ENCODE measurements around the gene PIM3. TPM values are rescaled to one million over a fixed set of nuclear protein-coding genes. Genes with fewer than 3 reads are reported as not detected.

The PIM3 gene
- polyA plus RNA-seq, 4 donors, result 35.7 to 72.2 (median 45.9) TPM

- peaks cover 3 to 85% (median 4%) of the 10 kb centered on the region in 3 donors for H3K4me1 ChIP-seq (ENCODE audit: control insufficient read depth in 3 of 3, insufficient read depth in 2 of 3, low read depth in 1 of 3, low read length in 2 of 3)
- no peaks in the 10 kb centered on the region for H3K27me3 ChIP-seq (ENCODE audit: control insufficient read depth in 3 of 3, insufficient read depth in 3 of 3, low read length in 3 of 3)
- peak overlapping the region; percentile 94 to 98 (median 96) for H3K27ac ChIP-seq (ENCODE audit: low read depth in 1 of 3, low read length in 2 of 3)
- H3K4me3 ChIP-seq (ENCODE audit: low read depth in 1 of 3, low read length in 3 of 3), result no peak overlapping the region
- H3K9me3 ChIP-seq (ENCODE audit: control insufficient read depth in 2 of 2, insufficient read depth in 1 of 2, low read depth in 1 of 2, low read length in 1 of 2), result no peaks in the 10 kb centered on the region
- WGBS, 3 donors, result 39 to 62% (median 61%) methylated on average over 8 to 11 of the region's 11 CpGs
- DNase-seq (no peak), FAIRE-seq (no peak)
- H3K36me3 ChIP-seq (ENCODE audit: control insufficient read depth in 3 of 3, insufficient read depth in 2 of 3, low read depth in 1 of 3, low read length in 3 of 3), result no peaks in the 10 kb centered on the region
Observed at GRCh38 chr22:49949914-49950292, 10.7 kb upstream of the PIM3 start.

GRCh38 chr22:49950396-49950994, 10.1 kb upstream of the PIM3 start:
- Histone ChIP-seq H3K4me3 (ENCODE audit: low read depth in 1 of 3, low read length in 3 of 3) (no peak overlapping the region), H3K36me3 (ENCODE audit: control insufficient read depth in 3 of 3, insufficient read depth in 2 of 3, low read depth in 1 of 3, low read length in 3 of 3) (no peaks in the 10 kb centered on the region), H3K9me3 (ENCODE audit: control insufficient read depth in 2 of 2, insufficient read depth in 1 of 2, low read depth in 1 of 2, low read length in 1 of 2) (no peaks in the 10 kb centered on the region), H3K27me3 (ENCODE audit: control insufficient read depth in 3 of 3, insufficient read depth in 3 of 3, low read length in 3 of 3) (no peaks in the 10 kb centered on the region), H3K27ac (ENCODE audit: low read depth in 1 of 3, low read length in 2 of 3) (peak overlapping the region; percentile 71 to 96 (median 95)), H3K4me1 (ENCODE audit: control insufficient read depth in 3 of 3, insufficient read depth in 2 of 3, low read depth in 1 of 3, low read length in 2 of 3) (peaks cover 3 to 85% (median 4%) of the 10 kb centered on the region in 3 donors)
- FAIRE-seq, result no peak
- no peak for DNase-seq
- 27 to 69% (median 47%) methylated on average over 11 to 18 of the region's 18 CpGs for WGBS, 3 donors

GRCh38 chr22:49951000-49951677, 9.4 kb upstream of the PIM3 start:
- WGBS, 3 donors, result 20 to 59% (median 33%) methylated on average over 19 to 28 of the region's 28 CpGs

GRCh38 chr22:49951678-49951985, 8.9 kb upstream of the PIM3 start:
- Histone ChIP-seq H3K9me3 (ENCODE audit: control insufficient read depth in 2 of 2, insufficient read depth in 1 of 2, low read depth in 1 of 2, low read length in 1 of 2) (no peaks in the 10 kb centered on the region), H3K4me1 (ENCODE audit: control insufficient read depth in 3 of 3, insufficient read depth in 2 of 3, low read depth in 1 of 3, low read length in 2 of 3) (peaks cover 3 to 78% (median 4%) of the 10 kb centered on the region in 3 donors), H3K27ac (ENCODE audit: low read depth in 1 of 3, low read length in 2 of 3) (peak overlapping the region; percentile 71 to 96 (median 95)), H3K27me3 (ENCODE audit: control insufficient read depth in 3 of 3, insufficient read depth in 3 of 3, low read length in 3 of 3) (no peaks in the 10 kb centered on the region), H3K4me3 (ENCODE audit: low read depth in 1 of 3, low read length in 3 of 3) (no peak overlapping the region), H3K36me3 (ENCODE audit: control insufficient read depth in 3 of 3, insufficient read depth in 2 of 3, low read depth in 1 of 3, low read length in 3 of 3) (no peaks in the 10 kb centered on the region)
- WGBS, 3 donors, result 34 to 67% (median 59%) methylated on average over 3 to 4 of the region's 4 CpGs
- DNase-seq, result no peak
- no peak for FAIRE-seq

More at GRCh38 chr22:49951000-49951677, 9.4 kb upstream of the PIM3 start:
- FAIRE-seq (no peak), DNase-seq (peak; percentile 92 to 94)
- Histone ChIP-seq H3K9me3 (ENCODE audit: control insufficient read depth in 2 of 2, insufficient read depth in 1 of 2, low read depth in 1 of 2, low read length in 1 of 2) (no peaks in the 10 kb centered on the region), H3K36me3 (ENCODE audit: control insufficient read depth in 3 of 3, insufficient read depth in 2 of 3, low read depth in 1 of 3, low read length in 3 of 3) (no peaks in the 10 kb centered on the region), H3K27me3 (ENCODE audit: control insufficient read depth in 3 of 3, insufficient read depth in 3 of 3, low read length in 3 of 3) (no peaks in the 10 kb centered on the region), H3K4me3 (ENCODE audit: low read depth in 1 of 3, low read length in 3 of 3) (no peak overlapping the region), H3K4me1 (ENCODE audit: control insufficient read depth in 3 of 3, insufficient read depth in 2 of 3, low read depth in 1 of 3, low read length in 2 of 3) (peaks cover 3 to 81% (median 4%) of the 10 kb centered on the region in 3 donors), H3K27ac (ENCODE audit: low read depth in 1 of 3, low read length in 2 of 3) (peak overlapping the region; percentile 71 to 96 (median 95))

GRCh38 chr22:49951986-49952896, 8.3 kb upstream of the PIM3 start:
- Histone ChIP-seq H3K27me3 (ENCODE audit: control insufficient read depth in 3 of 3, insufficient read depth in 3 of 3, low read length in 3 of 3) (no peaks in the 10 kb centered on the region), H3K9me3 (ENCODE audit: control insufficient read depth in 2 of 2, insufficient read depth in 1 of 2, low read depth in 1 of 2, low read length in 1 of 2) (no peaks in the 10 kb centered on the region), H3K4me3 (ENCODE audit: low read depth in 1 of 3, low read length in 3 of 3) (no peak overlapping the region), H3K36me3 (ENCODE audit: control insufficient read depth in 3 of 3, insufficient read depth in 2 of 3, low read depth in 1 of 3, low read length in 3 of 3) (no peaks in the 10 kb centered on the region), H3K27ac (ENCODE audit: low read depth in 1 of 3, low read length in 2 of 3) (peak overlapping the region; percentile 71 to 96 (median 95)), H3K4me1 (ENCODE audit: control insufficient read depth in 3 of 3, insufficient read depth in 2 of 3, low read depth in 1 of 3, low read length in 2 of 3) (peaks cover 3 to 77% (median 4%) of the 10 kb centered on the region in 3 donors)
- 33 to 61% (median 40%) methylated on average over 23 to 24 of the region's 24 CpGs for WGBS, 3 donors
- DNase-seq, result peak in 1 of 2 donors; percentile 90
- no peak for FAIRE-seq

GRCh38 chr22:49953027-49953679, 7.4 kb upstream of the PIM3 start:
- H3K4me1 ChIP-seq (ENCODE audit: control insufficient read depth in 3 of 3, insufficient read depth in 2 of 3, low read depth in 1 of 3, low read length in 2 of 3), result peaks cover 3 to 77% (median 4%) of the 10 kb centered on the region in 3 donors
- WGBS, 3 donors, result 48 to 68% (median 56%) methylated on average over 18 to 20 of the region's 20 CpGs
- no peak for FAIRE-seq
- peak overlapping the region in 2 of 3 donors; percentile 95 to 96 for H3K27ac ChIP-seq (ENCODE audit: low read depth in 1 of 3, low read length in 2 of 3)
- no peaks in the 10 kb centered on the region for H3K27me3 ChIP-seq (ENCODE audit: control insufficient read depth in 3 of 3, insufficient read depth in 3 of 3, low read length in 3 of 3)
- H3K36me3 ChIP-seq (ENCODE audit: control insufficient read depth in 3 of 3, insufficient read depth in 2 of 3, low read depth in 1 of 3, low read length in 3 of 3), result no peaks in the 10 kb centered on the region
- H3K4me3 ChIP-seq (ENCODE audit: low read depth in 1 of 3, low read length in 3 of 3), result no peak overlapping the region
- no peak for DNase-seq
- no peaks in the 10 kb centered on the region for H3K9me3 ChIP-seq (ENCODE audit: control insufficient read depth in 2 of 2, insufficient read depth in 1 of 2, low read depth in 1 of 2, low read length in 1 of 2)

- Histone ChIP-seq H3K27me3 (ENCODE audit: control insufficient read depth in 3 of 3, insufficient read depth in 3 of 3, low read length in 3 of 3) (no peaks in the 10 kb centered on the region), H3K4me1 (ENCODE audit: control insufficient read depth in 3 of 3, insufficient read depth in 2 of 3, low read depth in 1 of 3, low read length in 2 of 3) (peaks cover 3 to 77% (median 4%) of the 10 kb centered on the region in 3 donors), H3K4me3 (ENCODE audit: low read depth in 1 of 3, low read length in 3 of 3) (no peak overlapping the region), H3K9me3 (ENCODE audit: control insufficient read depth in 2 of 2, insufficient read depth in 1 of 2, low read depth in 1 of 2, low read length in 1 of 2) (no peaks in the 10 kb centered on the region), H3K27ac (ENCODE audit: low read depth in 1 of 3, low read length in 2 of 3) (no peak overlapping the region), H3K36me3 (ENCODE audit: control insufficient read depth in 3 of 3, insufficient read depth in 2 of 3, low read depth in 1 of 3, low read length in 3 of 3) (no peaks in the 10 kb centered on the region)
- FAIRE-seq (no peak), DNase-seq (no peak)
- 79 to 87% (median 86%) methylated on average over 18 of the region's 18 CpGs for WGBS, 3 donors
Observed at GRCh38 chr22:49953680-49954344, 6.8 kb upstream of the PIM3 start.

Data from small intestine (tissue), 7 donors.